ENCODE data around the gene FANCC.

DNA sequence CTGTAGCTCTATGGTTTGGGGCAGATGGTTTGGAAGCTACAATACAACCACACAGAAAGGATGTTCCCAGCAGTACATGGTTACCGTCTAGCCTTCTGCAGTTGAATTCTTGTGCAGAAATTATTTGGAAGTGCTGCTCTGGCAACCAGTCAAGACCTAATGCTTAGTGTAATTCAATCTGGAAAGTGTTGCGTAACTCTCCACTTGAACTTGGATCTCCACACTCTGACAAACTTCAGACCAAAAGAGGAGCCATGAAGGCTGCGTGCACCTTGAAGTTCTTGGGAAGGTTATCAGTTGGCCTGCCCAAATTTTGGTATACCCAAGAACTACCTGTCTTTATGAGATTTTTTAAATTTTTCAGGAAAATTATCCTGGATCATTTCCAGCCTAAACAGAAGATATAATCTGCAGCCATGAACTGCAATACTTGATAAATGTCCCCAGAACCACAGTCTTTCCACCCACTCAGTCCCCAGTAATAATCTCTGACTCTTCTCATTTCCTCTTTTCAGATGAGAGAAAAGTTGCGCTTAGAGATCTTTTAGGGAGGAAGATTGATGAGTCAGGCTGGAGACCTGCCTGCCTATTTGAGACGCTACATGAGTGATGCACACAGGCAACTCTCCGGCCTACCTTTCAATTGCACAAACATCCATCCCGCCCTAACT lies 159.9 kb downstream of the FANCC start:
- TF ChIP-seq, protein P1, sequence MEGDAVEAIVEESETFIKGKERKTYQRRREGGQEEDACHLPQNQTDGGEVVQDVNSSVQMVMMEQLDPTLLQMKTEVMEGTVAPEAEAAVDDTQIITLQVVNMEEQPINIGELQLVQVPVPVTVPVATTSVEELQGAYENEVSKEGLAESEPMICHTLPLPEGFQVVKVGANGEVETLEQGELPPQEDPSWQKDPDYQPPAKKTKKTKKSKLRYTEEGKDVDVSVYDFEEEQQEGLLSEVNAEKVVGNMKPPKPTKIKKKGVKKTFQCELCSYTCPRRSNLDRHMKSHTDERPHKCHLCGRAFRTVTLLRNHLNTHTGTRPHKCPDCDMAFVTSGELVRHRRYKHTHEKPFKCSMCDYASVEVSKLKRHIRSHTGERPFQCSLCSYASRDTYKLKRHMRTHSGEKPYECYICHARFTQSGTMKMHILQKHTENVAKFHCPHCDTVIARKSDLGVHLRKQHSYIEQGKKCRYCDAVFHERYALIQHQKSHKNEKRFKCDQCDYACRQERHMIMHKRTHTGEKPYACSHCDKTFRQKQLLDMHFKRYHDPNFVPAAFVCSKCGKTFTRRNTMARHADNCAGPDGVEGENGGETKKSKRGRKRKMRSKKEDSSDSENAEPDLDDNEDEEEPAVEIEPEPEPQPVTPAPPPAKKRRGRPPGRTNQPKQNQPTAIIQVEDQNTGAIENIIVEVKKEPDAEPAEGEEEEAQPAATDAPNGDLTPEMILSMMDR (conservative IDR thresholded peaks at IDR 0.05), result no peak
- no peak for TF ChIP-seq ZFX (IDR thresholded peaks at IDR 0.05)

Data from C4-2B (cell line).